Esophagus muscularis mucosa (tissue), 4 donors: ENCODE measurements around the gene KANK4. TPM values are rescaled to one million over a fixed set of nuclear protein-coding genes. Genes with fewer than 3 reads are reported as not detected.

ENCODE experiments used
- DNase-seq: peaks from one replicate; pipeline ENCODE4 v3.0.0-alpha.2; 2017; ENCODE audit errors: extremely low spot score
- H3K27ac ChIP-seq, 4 donors: fragments of 200-600 bp; sonication (generic); replicated peaks in 1 of 4; 1 replicate in 3 of 4; 2 replicates in 1 of 4; pipeline ENCODE4 v1.5.1; 2016 to 2019; ENCODE audit warnings: mild to moderate bottlenecking in 1 of 4
- H3K27me3 ChIP-seq, 4 donors: fragments of 200-600 bp; sonication (generic); one replicate each; pipeline versions ENCODE4 v1.5.1 to v1.6.0; 2016 to 2019
- H3K36me3 ChIP-seq, 4 donors: fragments of 200-600 bp; sonication (generic); one replicate each; pipeline ENCODE4 v1.5.1; 2016 to 2019
- H3K4me1 ChIP-seq, 4 donors: fragments of 200-600 bp; sonication (generic); one replicate each; pipeline ENCODE4 v1.5.1; 2016 to 2019
- H3K4me3 ChIP-seq, 4 donors: fragments of 200-600 bp; sonication (generic); 1 replicate in 2 of 4; 2 replicates in 2 of 4; pipeline ENCODE4 v1.5.1; 2016 to 2019; ENCODE audit warnings: mild to moderate bottlenecking in 4 of 4, moderate library complexity in 1 of 4
- H3K9me3 ChIP-seq, 4 donors: fragments of 200-600 bp; sonication (generic); 1 replicate in 3 of 4; 2 replicates in 1 of 4; pipeline ENCODE4 v1.5.1; 2016 to 2019
- EP300 ChIP-seq: sonication (generic); formaldehyde crosslinking; IDR thresholded peaks from one replicate; pipeline ENCODE4 v1.6.1; 2017; ENCODE audit warnings: antibody characterized with exemption
- POLR2A ChIP-seq: fragments of 450-650 bp; IDR thresholded peaks from one replicate; pipeline ENCODE4 v1.6.1; 2017; ENCODE audit warnings: antibody characterized with exemption, moderate library complexity, mild to moderate bottlenecking, low read depth
- POLR2AphosphoS5 ChIP-seq, 2 donors: sonication (generic); formaldehyde crosslinking; IDR thresholded peaks; one replicate each; pipeline ENCODE4 v1.6.1; 2017; ENCODE audit warnings: antibody characterized with exemption in 2 of 2
- WGBS: methylation state at CpG from one replicate; pipeline ENCODE4 v1.1.5; 2018; 5-methylcytosine and 5-hydroxymethylcytosine counted together
- intact Hi-C: fragments of 100-400 bp; cut with DNase I; formaldehyde crosslinking; loops from one replicate; pipeline ENCODE4 v1.15.1; 2023
- total RNA-seq, 4 donors: library from RNA; depleted of rRNA; stranded (reverse); fragments of >200 nt; gene quantifications; one replicate each; pipeline versions ENCODE4 v1.1.0 to v1.2.1, GENCODE V29; 2016
- TF ChIP-seq, protein P1 (sequence below), 3 experiments: fragments of 200-600 bp in 2 of 3; fragments of 450-650 bp in 1 of 3; sonication (generic) in 2 of 3; IDR thresholded peaks; one replicate each; pipeline ENCODE4 v1.5.1; 2017 to 2019; ENCODE audit warnings: antibody characterized with exemption in 3 of 3, mild to moderate bottlenecking in 2 of 3, moderate library complexity in 1 of 3

KANK4 gene
- total RNA-seq, 4 donors from 2014 or later = 0.42 to 1.4 (median 0.84) TPM

DNA sequence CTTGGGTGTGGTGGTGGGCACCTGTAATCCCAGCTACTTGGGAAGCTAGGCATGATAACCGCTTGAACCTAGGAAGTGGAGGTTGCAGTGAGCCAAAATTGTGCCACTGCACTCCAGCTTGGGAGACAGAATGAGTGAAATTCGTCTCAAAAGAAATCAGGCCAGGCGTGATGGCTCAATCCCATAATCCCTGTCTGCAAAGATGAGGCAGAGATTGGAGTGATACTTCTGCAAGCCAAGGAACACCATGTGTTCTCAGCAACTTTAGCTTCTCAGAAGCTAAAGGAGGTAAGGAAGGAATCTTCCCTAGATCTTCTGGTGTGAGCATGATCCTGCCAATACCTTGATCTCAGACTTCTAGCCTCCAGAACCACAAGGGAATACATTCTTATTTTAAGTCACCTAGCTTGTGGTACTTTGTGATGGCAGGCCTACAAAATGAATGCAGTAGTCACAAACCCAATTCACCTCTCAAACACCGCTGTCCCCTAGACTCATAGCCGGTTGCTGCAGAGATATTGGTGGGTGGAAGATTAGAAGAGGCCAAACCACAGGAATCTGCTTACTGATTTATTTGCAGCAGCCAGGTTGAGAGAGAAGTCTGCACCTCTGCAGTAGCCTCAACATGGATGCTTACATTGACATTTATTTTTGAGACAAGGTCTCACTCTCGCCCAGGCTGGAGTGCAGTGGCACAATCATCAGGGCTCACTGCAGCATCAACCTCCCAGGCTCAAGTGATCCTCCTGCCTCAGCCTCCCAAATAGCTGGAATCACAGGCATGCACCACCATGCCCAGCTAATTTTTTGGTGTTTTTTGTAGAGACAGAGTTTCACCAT is 105.9 kb downstream of the KANK4 start:
- DNase-seq = no peak
- Histone ChIP-seq H3K36me3 (no peaks in the 10 kb centered on the region), H3K27ac (no peak overlapping the region), H3K4me1 (no peaks in the 10 kb centered on the region), H3K4me3 (no peak overlapping the region), H3K27me3 (no peaks in the 10 kb centered on the region), H3K9me3 (peaks cover 0 to 18% (median 10%) of the 10 kb centered on the region in 4 donors)
- no peak for TF ChIP-seq POLR2A
- TF ChIP-seq, protein P1, sequence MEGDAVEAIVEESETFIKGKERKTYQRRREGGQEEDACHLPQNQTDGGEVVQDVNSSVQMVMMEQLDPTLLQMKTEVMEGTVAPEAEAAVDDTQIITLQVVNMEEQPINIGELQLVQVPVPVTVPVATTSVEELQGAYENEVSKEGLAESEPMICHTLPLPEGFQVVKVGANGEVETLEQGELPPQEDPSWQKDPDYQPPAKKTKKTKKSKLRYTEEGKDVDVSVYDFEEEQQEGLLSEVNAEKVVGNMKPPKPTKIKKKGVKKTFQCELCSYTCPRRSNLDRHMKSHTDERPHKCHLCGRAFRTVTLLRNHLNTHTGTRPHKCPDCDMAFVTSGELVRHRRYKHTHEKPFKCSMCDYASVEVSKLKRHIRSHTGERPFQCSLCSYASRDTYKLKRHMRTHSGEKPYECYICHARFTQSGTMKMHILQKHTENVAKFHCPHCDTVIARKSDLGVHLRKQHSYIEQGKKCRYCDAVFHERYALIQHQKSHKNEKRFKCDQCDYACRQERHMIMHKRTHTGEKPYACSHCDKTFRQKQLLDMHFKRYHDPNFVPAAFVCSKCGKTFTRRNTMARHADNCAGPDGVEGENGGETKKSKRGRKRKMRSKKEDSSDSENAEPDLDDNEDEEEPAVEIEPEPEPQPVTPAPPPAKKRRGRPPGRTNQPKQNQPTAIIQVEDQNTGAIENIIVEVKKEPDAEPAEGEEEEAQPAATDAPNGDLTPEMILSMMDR (IDR thresholded peaks at IDR 0.05) = no peak
- intact Hi-C loops = no loop called here
- WGBS = 80% methylated on average over 4 of the region's 6 CpGs

DNA sequence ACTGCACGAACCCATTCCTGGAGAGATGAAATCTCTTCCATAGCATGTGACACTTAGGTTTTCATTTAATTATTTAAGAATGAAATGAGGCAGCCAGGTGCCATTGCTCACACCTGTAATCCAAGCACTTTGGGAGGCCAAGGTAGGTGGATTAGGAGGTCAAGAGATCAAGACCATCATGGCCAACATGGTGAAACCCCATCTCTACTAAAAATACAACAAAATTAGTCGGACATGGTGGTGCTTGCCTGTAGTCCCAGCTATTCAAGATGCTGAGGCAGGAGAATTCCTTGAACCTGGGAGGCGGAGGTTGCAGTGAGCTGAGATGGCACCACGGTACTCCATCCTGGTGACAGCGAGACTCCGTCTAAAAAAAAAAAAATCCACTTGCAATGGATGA is 106.8 kb downstream of the KANK4 start:
- Histone ChIP-seq H3K36me3 (no peaks in the 10 kb centered on the region), H3K27ac (no peak overlapping the region), H3K4me1 (no peaks in the 10 kb centered on the region), H3K27me3 (no peaks in the 10 kb centered on the region), H3K9me3 (peaks cover 0 to 18% (median 10%) of the 10 kb centered on the region in 4 donors), H3K4me3 (no peak overlapping the region)
- WGBS = 93% methylated on average over 6 of the region's 6 CpGs
- DNase-seq = no peak
- intact Hi-C loops = no loop called here
- TF ChIP-seq, protein P1 (IDR thresholded peaks at IDR 0.05) = no peak
- TF ChIP-seq EP300 (no peak), POLR2AphosphoS5 (IDR thresholded peaks at IDR 0.05) (no peak), POLR2A (no peak)

GRCh38 chr1:62210960-62211359 is 108.3 kb downstream of the KANK4 start:
- Histone ChIP-seq H3K27ac (no peak overlapping the region), H3K27me3 (no peaks in the 10 kb centered on the region), H3K36me3 (no peaks in the 10 kb centered on the region), H3K4me3 (no peak overlapping the region), H3K9me3 (peaks cover 0 to 18% (median 10%) of the 10 kb centered on the region in 4 donors), H3K4me1 (no peaks in the 10 kb centered on the region)
- no peak for DNase-seq
- TF ChIP-seq POLR2AphosphoS5 (IDR thresholded peaks at IDR 0.05) (no peak), EP300 (no peak), POLR2A (no peak)
- TF ChIP-seq, protein P1 (IDR thresholded peaks at IDR 0.05) = no peak
- intact Hi-C loops = no loop called here
- 94% methylated on average over 1 of the region's 1 CpG for WGBS

DNA sequence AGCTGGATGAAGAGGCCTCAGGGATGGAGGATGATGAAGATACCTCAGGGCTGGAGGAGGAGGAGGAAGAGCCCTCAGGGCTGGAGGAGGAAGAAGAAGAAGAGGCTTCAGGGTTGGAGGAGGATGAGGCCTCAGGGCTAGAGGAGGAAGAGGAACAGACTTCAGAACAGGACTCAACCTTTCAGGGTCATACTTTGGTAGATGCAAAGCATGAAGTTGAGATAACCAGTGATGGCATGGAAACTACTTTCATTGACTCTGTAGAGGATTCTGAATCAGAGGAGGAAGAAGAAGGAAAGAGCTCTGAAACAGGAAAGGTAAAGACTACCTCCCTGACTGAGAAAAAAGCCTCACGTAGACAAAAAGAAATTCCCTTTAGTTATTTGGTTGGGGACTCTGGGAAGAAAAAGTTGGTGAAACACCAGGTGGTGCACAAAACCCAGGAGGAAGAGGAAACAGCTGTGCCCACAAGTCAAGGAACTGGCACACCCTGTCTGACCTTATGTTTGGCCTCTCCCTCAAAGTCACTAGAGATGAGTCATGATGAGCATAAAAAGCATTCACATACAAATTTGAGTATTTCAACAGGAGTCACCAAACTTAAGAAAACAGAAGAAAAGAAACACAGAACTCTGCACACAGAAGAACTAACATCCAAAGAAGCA is 109.2 kb downstream of the KANK4 start:
- no peak for DNase-seq
- Histone ChIP-seq H3K4me3 (no peak overlapping the region), H3K4me1 (no peaks in the 10 kb centered on the region), H3K27ac (no peak overlapping the region), H3K27me3 (no peaks in the 10 kb centered on the region), H3K36me3 (no peaks in the 10 kb centered on the region), H3K9me3 (peaks cover 0 to 18% (median 10%) of the 10 kb centered on the region in 4 donors)
- WGBS = 81% methylated on average over 1 of the region's 1 CpG
- no peak for TF ChIP-seq EP300
- no peak for TF ChIP-seq POLR2AphosphoS5 (IDR thresholded peaks at IDR 0.05)
- TF ChIP-seq POLR2A = no peak
- TF ChIP-seq, protein P1 (IDR thresholded peaks at IDR 0.05) = no peak
- intact Hi-C loops = no loop called here
